ENCODE results near the gene LILRB1.
A peak's percentile ranks its signal among the peaks of the same experiment; 100 is the strongest.
"Not testable (repeated sequence)": the region's sequence is repeated elsewhere in the genome, so short reads cannot be mapped to it uniquely, and the experiment has no call there.

LILRB1 gene

GRCh38 chr19:54662730-54663129 lies 32.4 kb downstream of the LILRB1 start, which contains the start of gene LILRB4:
TSS of gene LILRB4 (plus strand) at chr19:54662985. CDS start at chr19:54663034, 49 bp downstream.
- DNase-seq, result peak in 1 of 2 donors; percentile 75

- DNase-seq, result no peak
Measured at GRCh38 chr19:54665530-54665929, 35.2 kb downstream of the LILRB1 start.

- DNase-seq, result no peak
Measured at GRCh38 chr19:54667217-54667616, 36.9 kb downstream of the LILRB1 start.

GRCh38 chr19:54668353-54668752 lies 38.1 kb downstream of the LILRB1 start:
- no peak for DNase-seq

GRCh38 chr19:54670576-54671357 lies 40.5 kb downstream of the LILRB1 start:
- DNase-seq, result no peak

- DNase-seq, result no peak
Measured at GRCh38 chr19:54673222-54673621, 42.9 kb downstream of the LILRB1 start.

- DNase-seq, result peak in 1 of 2 donors; percentile 30
Measured at GRCh38 chr19:54674021-54674617, 43.8 kb downstream of the LILRB1 start.

GRCh38 chr19:54676210-54676834 lies 46.0 kb downstream of the LILRB1 start:
- peak in 1 of 2 donors; percentile 53 for DNase-seq

- no peak for DNase-seq
Measured at GRCh38 chr19:54677217-54677616, 46.9 kb downstream of the LILRB1 start.

- DNase-seq, result not testable (repeated sequence)
Measured at GRCh38 chr19:54681596-54681995, 51.3 kb downstream of the LILRB1 start.

GRCh38 chr19:54682306-54682856 lies 52.1 kb downstream of the LILRB1 start:
- no peak for DNase-seq

GRCh38 chr19:54684527-54684926 lies 54.2 kb downstream of the LILRB1 start:
- DNase-seq, result no peak

Data from CD4-positive, alpha-beta T cell treated with Interleukin-4 for 1 hour (primary cell).